GM23338 (cell line): Measurements from ENCODE around the gene ANKRD27. TPM values are rescaled to one million over a fixed set of nuclear protein-coding genes. Genes with fewer than 3 reads are reported as not detected.

Experiments
- ATAC-seq: fragments of 200-7000 bp; cut with Tn5 transposase; 3 replicates; pipeline ENCODE4 v1.9.1; 2020
- DNase-seq: peaks from one replicate; pipeline ENCODE4 v3.0.0-alpha.2; 2015; ENCODE audit warnings: low spot score
- H2AFZ ChIP-seq: fragments of 200-600 bp; sonication (generic); 2 replicates; pipeline ENCODE4 v1.8.0; 2016; ENCODE audit warnings: antibody characterized with exemption, mild to moderate bottlenecking, moderate library complexity
- H3F3A ChIP-seq: fragments of 200-600 bp; sonication (generic); replicated peaks from 2 replicates; pipeline ENCODE4 v1.8.0; 2017; ENCODE audit warnings: antibody characterized with exemption, mixed run types, low read depth
- H3K27ac ChIP-seq: fragments of 200-600 bp; sonication (generic); 2 replicates; pipeline ENCODE4 v1.6.1; 2016; ENCODE audit warnings: low read depth
- H3K27me3 ChIP-seq: fragments of 200-600 bp; sonication (generic); 2 replicates; pipeline ENCODE4 v1.8.0; 2016; ENCODE audit warnings: mild to moderate bottlenecking, mixed run types, moderate library complexity; ENCODE audit not compliant: insufficient read depth
- H3K36me3 ChIP-seq: fragments of 200-600 bp; sonication (generic); 2 replicates; pipeline ENCODE4 v1.8.0; 2016; ENCODE audit warnings: mild to moderate bottlenecking; ENCODE audit not compliant: insufficient read depth
- H3K4me1 ChIP-seq: fragments of 200-600 bp; sonication (generic); 2 replicates; pipeline ENCODE4 v1.8.0; 2016; ENCODE audit warnings: mild to moderate bottlenecking, moderate library complexity; ENCODE audit not compliant: insufficient read depth
- H3K4me2 ChIP-seq: fragments of 200-600 bp; sonication (generic); 2 replicates; pipeline ENCODE4 v1.7.1; 2017; ENCODE audit warnings: mixed run types
- H3K4me3 ChIP-seq: fragments of 200-600 bp; sonication (generic); 2 replicates; pipeline ENCODE4 v1.6.1; 2016; ENCODE audit warnings: mixed run types
- H3K79me2 ChIP-seq: fragments of 200-600 bp; sonication (generic); replicated peaks from 2 replicates; pipeline ENCODE4 v1.8.0; 2017; ENCODE audit warnings: mild to moderate bottlenecking; ENCODE audit not compliant: insufficient read depth
- H3K9me2 ChIP-seq: fragments of 200-600 bp; sonication (generic); 2 replicates; pipeline ENCODE4 v1.8.0; 2017; ENCODE audit not compliant: insufficient read depth
- H4K20me1 ChIP-seq: fragments of 200-600 bp; sonication (generic); replicated peaks from 2 replicates; pipeline ENCODE4 v1.8.0; 2017; ENCODE audit warnings: mild to moderate bottlenecking; ENCODE audit not compliant: insufficient read depth
- H3K27ac Mint-ChIP-seq: 2 replicates; pipeline ENCODE4 v1.8.0; 2020; ENCODE audit warnings: inconsistent platforms, mild to moderate bottlenecking, moderate library complexity, mixed read lengths
- H3K27me3 Mint-ChIP-seq: 3 replicates; pipeline ENCODE4 v1.8.0; 2022; ENCODE audit warnings: low read depth, mild to moderate bottlenecking, moderate library complexity, mixed read lengths, inconsistent platforms; ENCODE audit not compliant: insufficient read depth, poor library complexity
- H3K36me3 Mint-ChIP-seq: 3 replicates; pipeline ENCODE4 v1.8.0; 2021; ENCODE audit warnings: low read depth, mild to moderate bottlenecking, inconsistent platforms, moderate library complexity, mixed read lengths
- H3K4me1 Mint-ChIP-seq: 3 replicates; pipeline ENCODE4 v1.8.0; 2020; ENCODE audit warnings: mild to moderate bottlenecking, inconsistent platforms, mixed read lengths
- H3K4me3 Mint-ChIP-seq: 3 replicates; pipeline ENCODE4 v1.8.0; 2021; ENCODE audit warnings: moderate library complexity, mild to moderate bottlenecking, inconsistent platforms, mixed read lengths
- H3K9me3 Mint-ChIP-seq: 3 replicates; pipeline ENCODE4 v1.8.0; 2020; ENCODE audit warnings: moderate library complexity, mild to moderate bottlenecking, inconsistent platforms, mixed read lengths
- CREB1 ChIP-seq: fragments of 250-450 bp; sonication (Bioruptor Pico); IDR thresholded peaks from 2 replicates; pipeline ENCODE4 v1.5.0; 2020; ENCODE audit warnings: low read depth, mild to moderate bottlenecking, moderate library complexity
- EZH2 ChIP-seq: fragments of 200-600 bp; sonication (generic); IDR thresholded peaks from one replicate; pipeline ENCODE4 v1.8.0; 2017; ENCODE audit warnings: antibody characterized with exemption, mild to moderate bottlenecking, low read depth; ENCODE audit not compliant: unreplicated experiment
- EZH2phosphoT487 ChIP-seq: fragments of 200-600 bp; sonication (generic); IDR thresholded peaks from one replicate; pipeline ENCODE4 v1.8.1; 2018; ENCODE audit warnings: antibody characterized with exemption; ENCODE audit not compliant: unreplicated experiment
- JUNB ChIP-seq: IDR thresholded peaks from one replicate; pipeline ENCODE4 v1.6.1; 2016; ENCODE audit warnings: antibody characterized with exemption; ENCODE audit not compliant: unreplicated experiment
- NANOG ChIP-seq: IDR thresholded peaks from 2 replicates; pipeline ENCODE4 v1.6.1; 2016; ENCODE audit warnings: antibody characterized with exemption, borderline replicate concordance
- POLR2AphosphoS5 ChIP-seq: IDR thresholded peaks from 2 replicates; pipeline ENCODE4 v1.6.1; 2016; ENCODE audit warnings: antibody characterized with exemption, low read depth
- STAT1 ChIP-seq: IDR thresholded peaks from one replicate; pipeline ENCODE4 v1.6.1; 2016; ENCODE audit warnings: antibody characterized with exemption; ENCODE audit not compliant: unreplicated experiment
- ZNF114 ChIP-seq: fragments of 250-450 bp; sonication (Bioruptor Pico); IDR thresholded peaks from 2 replicates; pipeline ENCODE4 v1.5.0; 2020; ENCODE audit warnings: mild to moderate bottlenecking, moderate library complexity
- ZNF331 ChIP-seq: fragments of 250-450 bp; sonication (Bioruptor Pico); IDR thresholded peaks from 2 replicates; pipeline ENCODE4 v1.5.0; 2020; ENCODE audit warnings: low read depth, mild to moderate bottlenecking, moderate library complexity
- polyA plus RNA-seq: library from polyadenylated mRNA; unstranded; fragments of >200 nt; fragmentation: Nextera tagmentation; extraction: Ambion mirVana; gene quantifications from 2 replicates; pipeline ENCODE4 v1.2.1, GENCODE V29; 2016
- total RNA-seq: library from RNA; depleted of rRNA; stranded (reverse); fragments of >200 nt; shearing (Covaris generic); gene quantifications from 2 replicates; pipeline ENCODE4 v1.2.3, GENCODE V29; 2014
- TF ChIP-seq, protein P1 (sequence below): IDR thresholded peaks from one replicate; pipeline ENCODE4 v1.6.1; 2018; ENCODE audit warnings: antibody characterized with exemption; ENCODE audit not compliant: unreplicated experiment
- TF ChIP-seq, protein P2 (sequence below): fragments of 250-450 bp; sonication (Bioruptor Pico); IDR thresholded peaks from 2 replicates; pipeline ENCODE4 v1.5.0; 2020; ENCODE audit warnings: mild to moderate bottlenecking, moderate library complexity
- TF ChIP-seq, protein P3 (sequence below): IDR thresholded peaks from 2 replicates; pipeline ENCODE4 v1.6.1; 2016; ENCODE audit warnings: antibody characterized with exemption
- TF ChIP-seq, protein P4 (sequence below), 2 experiments: fragments of 200-600 bp in 1 of 2; sonication (generic) in 1 of 2; conservative IDR thresholded peaks; 2 replicates each; pipeline versions ENCODE4 v1.5.1 to v1.6.1; 2016 to 2017; ENCODE audit warnings: antibody characterized with exemption in 2 of 2, low read depth in 2 of 2, mild to moderate bottlenecking in 2 of 2, moderate library complexity in 1 of 2

The ANKRD27 gene
- total and polyA plus RNA-seq, 2 experiments from 2014 or later: 16.7 to 48.7 TPM

DNA sequence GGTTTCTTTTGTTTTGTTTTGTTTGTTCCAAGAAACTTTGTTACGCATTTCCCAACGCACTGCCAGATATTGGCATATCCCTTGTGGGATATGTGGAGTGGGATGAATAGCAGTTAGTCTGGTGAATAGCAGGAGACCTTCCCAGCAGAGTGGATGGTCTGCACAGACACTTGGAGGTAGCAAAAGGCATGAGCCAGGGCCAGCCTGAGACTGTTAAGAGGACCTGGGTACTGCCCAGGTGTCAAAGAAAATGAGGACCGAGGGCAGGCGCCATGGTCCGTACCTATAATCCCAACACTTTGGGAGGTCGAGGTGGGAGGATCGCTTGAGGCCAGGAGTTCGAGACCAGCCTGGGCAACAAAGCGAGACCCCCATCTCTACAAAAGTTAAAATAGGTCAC, 107.5 kb downstream of the ANKRD27 start:
- DNase-seq (no peak), ATAC-seq (no peak)
- Histone ChIP-seq H3F3A (no peaks in the 10 kb centered on the region), H4K20me1 (no peaks in the 10 kb centered on the region), H3K79me2 (no peaks in the 10 kb centered on the region), H3K4me3 (no peak overlapping the region), H3K4me2 (no peak overlapping the region), H3K9me2 (no peaks in the 10 kb centered on the region), H2AFZ (no peak overlapping the region), H3K36me3 (no peaks in the 10 kb centered on the region), H3K27me3 (no peaks in the 10 kb centered on the region), H3K4me1 (no peaks in the 10 kb centered on the region), H3K27ac (no peak overlapping the region)
- no peaks in the 10 kb centered on the region; the same call in 2 of the 3 replicates for H3K4me1 Mint-ChIP-seq
- TF ChIP-seq CREB1 (CRISPR knock-in tag) (no peak), STAT1 (no peak), POLR2AphosphoS5 (no peak), NANOG (no peak), EZH2 (no peak), EZH2phosphoT487 (no peak), JUNB (no peak), ZNF331 (CRISPR knock-in tag) (no peak), ZNF114 (CRISPR knock-in tag) (no peak)
- TF ChIP-seq, protein P1, sequence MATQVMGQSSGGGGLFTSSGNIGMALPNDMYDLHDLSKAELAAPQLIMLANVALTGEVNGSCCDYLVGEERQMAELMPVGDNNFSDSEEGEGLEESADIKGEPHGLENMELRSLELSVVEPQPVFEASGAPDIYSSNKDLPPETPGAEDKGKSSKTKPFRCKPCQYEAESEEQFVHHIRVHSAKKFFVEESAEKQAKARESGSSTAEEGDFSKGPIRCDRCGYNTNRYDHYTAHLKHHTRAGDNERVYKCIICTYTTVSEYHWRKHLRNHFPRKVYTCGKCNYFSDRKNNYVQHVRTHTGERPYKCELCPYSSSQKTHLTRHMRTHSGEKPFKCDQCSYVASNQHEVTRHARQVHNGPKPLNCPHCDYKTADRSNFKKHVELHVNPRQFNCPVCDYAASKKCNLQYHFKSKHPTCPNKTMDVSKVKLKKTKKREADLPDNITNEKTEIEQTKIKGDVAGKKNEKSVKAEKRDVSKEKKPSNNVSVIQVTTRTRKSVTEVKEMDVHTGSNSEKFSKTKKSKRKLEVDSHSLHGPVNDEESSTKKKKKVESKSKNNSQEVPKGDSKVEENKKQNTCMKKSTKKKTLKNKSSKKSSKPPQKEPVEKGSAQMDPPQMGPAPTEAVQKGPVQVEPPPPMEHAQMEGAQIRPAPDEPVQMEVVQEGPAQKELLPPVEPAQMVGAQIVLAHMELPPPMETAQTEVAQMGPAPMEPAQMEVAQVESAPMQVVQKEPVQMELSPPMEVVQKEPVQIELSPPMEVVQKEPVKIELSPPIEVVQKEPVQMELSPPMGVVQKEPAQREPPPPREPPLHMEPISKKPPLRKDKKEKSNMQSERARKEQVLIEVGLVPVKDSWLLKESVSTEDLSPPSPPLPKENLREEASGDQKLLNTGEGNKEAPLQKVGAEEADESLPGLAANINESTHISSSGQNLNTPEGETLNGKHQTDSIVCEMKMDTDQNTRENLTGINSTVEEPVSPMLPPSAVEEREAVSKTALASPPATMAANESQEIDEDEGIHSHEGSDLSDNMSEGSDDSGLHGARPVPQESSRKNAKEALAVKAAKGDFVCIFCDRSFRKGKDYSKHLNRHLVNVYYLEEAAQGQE: no peak
- TF ChIP-seq, protein P2, sequence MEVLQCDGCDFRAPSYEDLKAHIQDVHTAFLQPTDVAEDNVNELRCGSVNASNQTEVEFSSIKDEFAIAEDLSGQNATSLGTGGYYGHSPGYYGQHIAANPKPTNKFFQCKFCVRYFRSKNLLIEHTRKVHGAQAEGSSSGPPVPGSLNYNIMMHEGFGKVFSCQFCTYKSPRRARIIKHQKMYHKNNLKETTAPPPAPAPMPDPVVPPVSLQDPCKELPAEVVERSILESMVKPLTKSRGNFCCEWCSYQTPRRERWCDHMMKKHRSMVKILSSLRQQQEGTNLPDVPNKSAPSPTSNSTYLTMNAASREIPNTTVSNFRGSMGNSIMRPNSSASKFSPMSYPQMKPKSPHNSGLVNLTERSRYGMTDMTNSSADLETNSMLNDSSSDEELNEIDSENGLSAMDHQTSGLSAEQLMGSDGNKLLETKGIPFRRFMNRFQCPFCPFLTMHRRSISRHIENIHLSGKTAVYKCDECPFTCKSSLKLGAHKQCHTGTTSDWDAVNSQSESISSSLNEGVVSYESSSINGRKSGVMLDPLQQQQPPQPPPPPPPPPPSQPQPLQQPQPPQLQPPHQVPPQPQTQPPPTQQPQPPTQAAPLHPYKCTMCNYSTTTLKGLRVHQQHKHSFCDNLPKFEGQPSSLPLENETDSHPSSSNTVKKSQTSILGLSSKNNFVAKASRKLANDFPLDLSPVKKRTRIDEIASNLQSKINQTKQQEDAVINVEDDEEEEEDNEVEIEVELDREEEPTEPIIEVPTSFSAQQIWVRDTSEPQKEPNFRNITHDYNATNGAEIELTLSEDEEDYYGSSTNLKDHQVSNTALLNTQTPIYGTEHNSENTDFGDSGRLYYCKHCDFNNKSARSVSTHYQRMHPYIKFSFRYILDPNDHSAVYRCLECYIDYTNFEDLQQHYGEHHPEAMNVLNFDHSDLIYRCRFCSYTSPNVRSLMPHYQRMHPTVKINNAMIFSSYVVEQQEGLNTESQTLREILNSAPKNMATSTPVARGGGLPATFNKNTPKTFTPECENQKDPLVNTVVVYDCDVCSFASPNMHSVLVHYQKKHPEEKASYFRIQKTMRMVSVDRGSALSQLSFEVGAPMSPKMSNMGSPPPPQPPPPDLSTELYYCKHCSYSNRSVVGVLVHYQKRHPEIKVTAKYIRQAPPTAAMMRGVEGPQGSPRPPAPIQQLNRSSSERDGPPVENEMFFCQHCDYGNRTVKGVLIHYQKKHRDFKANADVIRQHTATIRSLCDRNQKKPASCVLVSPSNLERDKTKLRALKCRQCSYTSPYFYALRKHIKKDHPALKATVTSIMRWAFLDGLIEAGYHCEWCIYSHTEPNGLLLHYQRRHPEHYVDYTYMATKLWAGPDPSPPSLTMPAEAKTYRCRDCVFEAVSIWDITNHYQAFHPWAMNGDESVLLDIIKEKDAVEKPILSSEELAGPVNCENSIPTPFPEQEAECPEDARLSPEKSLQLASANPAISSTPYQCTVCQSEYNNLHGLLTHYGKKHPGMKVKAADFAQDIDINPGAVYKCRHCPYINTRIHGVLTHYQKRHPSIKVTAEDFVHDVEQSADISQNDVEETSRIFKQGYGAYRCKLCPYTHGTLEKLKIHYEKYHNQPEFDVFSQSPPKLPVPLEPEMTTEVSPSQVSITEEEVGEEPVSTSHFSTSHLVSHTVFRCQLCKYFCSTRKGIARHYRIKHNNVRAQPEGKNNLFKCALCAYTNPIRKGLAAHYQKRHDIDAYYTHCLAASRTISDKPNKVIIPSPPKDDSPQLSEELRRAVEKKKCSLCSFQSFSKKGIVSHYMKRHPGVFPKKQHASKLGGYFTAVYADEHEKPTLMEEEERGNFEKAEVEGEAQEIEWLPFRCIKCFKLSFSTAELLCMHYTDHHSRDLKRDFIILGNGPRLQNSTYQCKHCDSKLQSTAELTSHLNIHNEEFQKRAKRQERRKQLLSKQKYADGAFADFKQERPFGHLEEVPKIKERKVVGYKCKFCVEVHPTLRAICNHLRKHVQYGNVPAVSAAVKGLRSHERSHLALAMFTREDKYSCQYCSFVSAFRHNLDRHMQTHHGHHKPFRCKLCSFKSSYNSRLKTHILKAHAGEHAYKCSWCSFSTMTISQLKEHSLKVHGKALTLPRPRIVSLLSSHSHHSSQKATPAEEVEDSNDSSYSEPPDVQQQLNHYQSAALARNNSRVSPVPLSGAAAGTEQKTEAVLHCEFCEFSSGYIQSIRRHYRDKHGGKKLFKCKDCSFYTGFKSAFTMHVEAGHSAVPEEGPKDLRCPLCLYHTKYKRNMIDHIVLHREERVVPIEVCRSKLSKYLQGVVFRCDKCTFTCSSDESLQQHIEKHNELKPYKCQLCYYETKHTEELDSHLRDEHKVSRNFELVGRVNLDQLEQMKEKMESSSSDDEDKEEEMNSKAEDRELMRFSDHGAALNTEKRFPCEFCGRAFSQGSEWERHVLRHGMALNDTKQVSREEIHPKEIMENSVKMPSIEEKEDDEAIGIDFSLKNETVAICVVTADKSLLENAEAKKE (CRISPR knock-in tag): no peak
- TF ChIP-seq, protein P3, sequence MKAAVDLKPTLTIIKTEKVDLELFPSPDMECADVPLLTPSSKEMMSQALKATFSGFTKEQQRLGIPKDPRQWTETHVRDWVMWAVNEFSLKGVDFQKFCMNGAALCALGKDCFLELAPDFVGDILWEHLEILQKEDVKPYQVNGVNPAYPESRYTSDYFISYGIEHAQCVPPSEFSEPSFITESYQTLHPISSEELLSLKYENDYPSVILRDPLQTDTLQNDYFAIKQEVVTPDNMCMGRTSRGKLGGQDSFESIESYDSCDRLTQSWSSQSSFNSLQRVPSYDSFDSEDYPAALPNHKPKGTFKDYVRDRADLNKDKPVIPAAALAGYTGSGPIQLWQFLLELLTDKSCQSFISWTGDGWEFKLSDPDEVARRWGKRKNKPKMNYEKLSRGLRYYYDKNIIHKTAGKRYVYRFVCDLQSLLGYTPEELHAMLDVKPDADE: no peak
- TF ChIP-seq, protein P4, sequence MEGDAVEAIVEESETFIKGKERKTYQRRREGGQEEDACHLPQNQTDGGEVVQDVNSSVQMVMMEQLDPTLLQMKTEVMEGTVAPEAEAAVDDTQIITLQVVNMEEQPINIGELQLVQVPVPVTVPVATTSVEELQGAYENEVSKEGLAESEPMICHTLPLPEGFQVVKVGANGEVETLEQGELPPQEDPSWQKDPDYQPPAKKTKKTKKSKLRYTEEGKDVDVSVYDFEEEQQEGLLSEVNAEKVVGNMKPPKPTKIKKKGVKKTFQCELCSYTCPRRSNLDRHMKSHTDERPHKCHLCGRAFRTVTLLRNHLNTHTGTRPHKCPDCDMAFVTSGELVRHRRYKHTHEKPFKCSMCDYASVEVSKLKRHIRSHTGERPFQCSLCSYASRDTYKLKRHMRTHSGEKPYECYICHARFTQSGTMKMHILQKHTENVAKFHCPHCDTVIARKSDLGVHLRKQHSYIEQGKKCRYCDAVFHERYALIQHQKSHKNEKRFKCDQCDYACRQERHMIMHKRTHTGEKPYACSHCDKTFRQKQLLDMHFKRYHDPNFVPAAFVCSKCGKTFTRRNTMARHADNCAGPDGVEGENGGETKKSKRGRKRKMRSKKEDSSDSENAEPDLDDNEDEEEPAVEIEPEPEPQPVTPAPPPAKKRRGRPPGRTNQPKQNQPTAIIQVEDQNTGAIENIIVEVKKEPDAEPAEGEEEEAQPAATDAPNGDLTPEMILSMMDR (conservative IDR thresholded peaks at IDR 0.05; ENCODE audit: low read depth in 2 of 2): no peak
- no peak overlapping the region for H3K4me3 Mint-ChIP-seq
- H3K9me3 Mint-ChIP-seq: no peaks in the 10 kb centered on the region
- H3K27ac Mint-ChIP-seq: no peak overlapping the region
- H3K27me3 Mint-ChIP-seq: peaks cover 2% of the 10 kb centered on the region
- no peaks in the 10 kb centered on the region for H3K36me3 Mint-ChIP-seq
